ENCODE data around the gene COL1A2. TPM values are rescaled to one million over a fixed set of nuclear protein-coding genes. Genes with fewer than 3 reads are reported as not detected.

Gene COL1A2
- total RNA-seq, 1 donor from 2014 or later, result 11.8 TPM

DNA sequence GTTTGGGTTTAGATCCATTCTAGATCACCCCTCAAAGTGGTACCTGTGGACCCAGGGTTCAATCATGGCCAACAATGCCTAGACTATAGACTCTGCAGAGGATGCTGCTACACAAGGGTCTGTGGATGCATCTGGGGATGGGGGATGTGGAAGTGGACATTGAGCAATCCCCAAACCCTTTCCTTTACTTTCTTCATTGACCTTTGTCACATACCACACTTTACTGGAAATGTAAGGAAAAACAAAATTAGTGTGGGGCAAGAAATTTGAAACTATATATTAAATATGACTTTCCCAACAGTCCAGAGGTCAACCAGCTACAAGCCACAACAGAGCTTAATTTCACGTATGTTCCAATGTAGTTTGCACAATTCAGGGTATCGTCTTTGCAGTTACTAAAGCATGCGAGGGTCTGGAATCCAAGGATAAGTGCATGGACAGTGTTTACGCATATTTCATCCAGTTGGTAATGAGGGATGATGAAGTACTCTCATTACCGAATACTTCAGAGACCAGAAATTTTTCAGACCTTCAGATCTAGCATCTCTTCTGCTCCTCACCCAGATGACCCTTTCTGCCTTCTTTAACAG, 81.7 kb downstream of the COL1A2 start:
- ATAC-seq, result no peak
- DNase-seq (ENCODE audit: low spot score), result no peak

GRCh38 chr7:94477878-94478277, 83.2 kb downstream of the COL1A2 start:
- DNase-seq (ENCODE audit: low spot score) (no peak), ATAC-seq (no peak)

GRCh38 chr7:94478648-94479214, 84.0 kb downstream of the COL1A2 start:
- DNase-seq (ENCODE audit: low spot score) (no peak), ATAC-seq (no peak)

Other genes with a start within 250 kb of the COL1A2 start
- gene CASD1, start 114.9 kb downstream of the COL1A2 start, total RNA-seq, result 4.7 TPM